ENCODE data around the gene GMPR2. TPM values are rescaled to one million over a fixed set of nuclear protein-coding genes. Genes with fewer than 3 reads are reported as not detected.
"Not testable (repeated sequence)": the region's sequence is repeated elsewhere in the genome, so short reads cannot be mapped to it uniquely, and the experiment has no call there.

GMPR2 gene
- total RNA-seq, 1 donor from 2014 or later = 40.8 TPM

- Mint-ChIP-seq H3K36me3 (ENCODE audit: low read depth) (peaks cover 59% of the 10 kb centered on the region), H3K4me3 (peak overlapping the region; percentile 17), H3K27me3 (ENCODE audit: insufficient read depth) (no peaks in the 10 kb centered on the region), H3K4me1 (ENCODE audit: low read depth) (peaks cover 72% of the 10 kb centered on the region), H3K9me3 (no peaks in the 10 kb centered on the region), H3K27ac (peak overlapping the region; percentile 22)
- intact Hi-C loops (cut with micrococcal nuclease) = loop anchor here (10.0 kb wide), 1 partner anchor 1143 kb away; the partner anchor contains the start of genes ACIN1 and C14orf119
- no peak for DNase-seq (ENCODE audit: low spot score)
These were observed 5.4 kb downstream of the GMPR2 start for GRCh38 chr14:24238123-24238522.

DNA sequence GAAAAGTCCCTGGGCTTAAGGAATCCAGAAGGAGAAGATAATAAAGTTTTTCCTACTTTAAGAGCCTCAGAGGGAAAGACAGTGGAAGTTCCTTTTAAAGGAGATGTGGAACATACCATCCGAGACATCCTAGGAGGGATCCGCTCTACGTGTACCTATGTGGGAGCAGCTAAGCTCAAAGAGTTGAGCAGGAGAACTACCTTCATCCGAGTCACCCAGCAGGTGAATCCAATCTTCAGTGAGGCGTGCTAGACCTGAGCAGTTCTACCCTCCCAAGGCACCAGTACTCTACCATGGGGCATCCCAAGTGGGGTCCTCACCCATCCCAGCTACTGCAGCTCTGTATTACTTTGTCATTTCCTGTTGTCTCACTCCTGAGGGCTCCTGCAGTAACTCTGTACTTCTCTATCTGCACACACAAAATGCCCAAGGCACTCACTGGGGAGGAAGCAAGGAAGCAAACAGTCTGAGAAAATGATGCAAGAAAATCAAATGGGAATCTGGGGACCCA lies 5.9 kb downstream of the GMPR2 start:
- Mint-ChIP-seq H3K27ac (peak overlapping the region; percentile 22), H3K36me3 (ENCODE audit: low read depth) (peaks cover 59% of the 10 kb centered on the region), H3K27me3 (ENCODE audit: insufficient read depth) (no peaks in the 10 kb centered on the region), H3K9me3 (no peaks in the 10 kb centered on the region), H3K4me3 (peak overlapping the region; percentile 64), H3K4me1 (ENCODE audit: low read depth) (peaks cover 72% of the 10 kb centered on the region)
- intact Hi-C loops (cut with micrococcal nuclease) = loop anchor here (10.0 kb wide), 1 partner anchor 1144 kb away; the partner anchor contains the start of genes ACIN1 and C14orf119
- DNase-seq (ENCODE audit: low spot score) = no peak

DNA sequence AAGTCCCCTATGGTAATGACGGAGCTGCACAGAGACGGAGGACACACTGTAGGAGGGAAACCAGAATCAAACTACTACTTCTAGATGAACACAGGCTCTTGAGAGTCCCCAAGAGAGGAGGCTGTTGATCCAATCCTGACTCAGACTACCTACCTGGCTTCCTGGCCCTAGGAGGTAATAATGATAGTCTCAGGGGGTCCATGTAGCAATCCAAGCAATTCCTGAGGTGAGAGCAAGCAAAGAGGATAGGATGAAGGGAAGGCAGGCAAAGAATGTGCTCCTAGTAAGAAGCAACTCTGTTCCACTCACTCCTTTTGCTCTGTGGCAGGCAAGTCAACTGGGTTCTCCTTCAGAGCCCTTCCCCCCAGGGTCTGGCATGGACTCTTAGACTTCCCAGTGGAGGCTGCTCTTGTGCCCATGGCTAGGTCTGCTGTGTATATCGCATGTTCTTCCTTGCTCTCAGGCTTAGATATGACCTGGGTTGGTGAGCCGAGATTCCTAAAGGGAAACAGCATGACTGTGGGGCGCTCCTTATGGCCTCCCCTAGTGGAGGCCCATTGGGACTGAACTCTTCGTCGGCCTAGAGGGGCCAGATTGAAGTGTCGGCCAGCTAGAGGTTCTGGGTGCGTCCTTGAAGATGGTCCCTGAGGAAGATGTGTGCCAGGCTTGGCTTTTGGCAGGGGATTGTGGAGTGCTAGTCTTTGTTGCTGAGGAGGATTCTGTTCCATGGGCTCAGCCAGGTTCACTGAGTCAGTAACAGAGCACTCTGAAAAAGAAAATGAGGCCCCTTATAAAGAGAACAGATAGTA lies 7.6 kb downstream of the GMPR2 start:
- peak overlapping the region; percentile 50 for H3K27ac Mint-ChIP-seq
- no peak for DNase-seq (ENCODE audit: low spot score)
- H3K4me3 Mint-ChIP-seq = peak overlapping the region; percentile 96
- intact Hi-C loops (cut with micrococcal nuclease) = no loop called here
- H3K9me3 Mint-ChIP-seq = no peaks in the 10 kb centered on the region
- H3K4me1 Mint-ChIP-seq (ENCODE audit: low read depth) = peaks cover 64% of the 10 kb centered on the region
- peaks cover 51% of the 10 kb centered on the region for H3K36me3 Mint-ChIP-seq (ENCODE audit: low read depth)
- no peaks in the 10 kb centered on the region for H3K27me3 Mint-ChIP-seq (ENCODE audit: insufficient read depth)

DNA sequence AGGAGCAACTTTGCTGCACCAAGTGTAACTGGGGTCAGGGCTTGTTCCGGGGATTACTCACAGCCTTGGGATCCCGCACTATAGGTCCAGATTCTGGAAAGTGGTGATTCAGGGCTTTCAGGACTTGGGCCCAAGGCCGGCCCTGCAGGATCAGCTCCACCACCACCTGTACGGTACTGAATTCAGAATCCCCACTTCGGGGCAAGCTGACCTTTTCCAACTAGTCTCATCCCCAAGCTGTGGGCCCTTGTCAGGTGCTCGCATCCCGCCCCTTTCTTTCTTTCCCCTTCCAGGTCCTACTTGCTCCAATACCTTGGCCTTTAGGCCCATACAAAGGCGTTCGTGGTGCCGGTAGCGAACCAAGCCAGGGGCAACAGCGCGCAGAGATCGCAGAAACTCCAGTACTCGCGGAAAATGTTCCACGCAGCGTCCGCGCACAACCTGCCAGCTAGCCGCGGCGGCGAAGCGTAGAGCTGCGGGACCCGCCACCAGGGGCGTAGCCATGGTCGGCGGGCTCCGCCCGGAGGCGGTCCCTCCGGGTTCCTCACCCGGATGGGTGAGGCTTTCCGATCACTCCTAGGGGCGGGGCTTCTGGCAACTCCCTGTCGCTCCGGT lies 9.2 kb downstream of the GMPR2 start:
- peak overlapping the region; percentile 96 for H3K4me3 Mint-ChIP-seq
- intact Hi-C loops (cut with micrococcal nuclease) = loop anchor here (1.0 to 2.0 kb wide), 12 partner anchors 10 to 227 kb away; partner anchors contain the start of genes DCAF11, GMPR2, IPO4 and IRF9
- H3K9me3 Mint-ChIP-seq = no peaks in the 10 kb centered on the region
- H3K27me3 Mint-ChIP-seq (ENCODE audit: insufficient read depth) = no peaks in the 10 kb centered on the region
- peak; percentile 93 for DNase-seq (ENCODE audit: low spot score)
- H3K36me3 Mint-ChIP-seq (ENCODE audit: low read depth) = peaks cover 39% of the 10 kb centered on the region
- peaks cover 58% of the 10 kb centered on the region for H3K4me1 Mint-ChIP-seq (ENCODE audit: low read depth)
- H3K27ac Mint-ChIP-seq = peak overlapping the region; percentile 99

DNA sequence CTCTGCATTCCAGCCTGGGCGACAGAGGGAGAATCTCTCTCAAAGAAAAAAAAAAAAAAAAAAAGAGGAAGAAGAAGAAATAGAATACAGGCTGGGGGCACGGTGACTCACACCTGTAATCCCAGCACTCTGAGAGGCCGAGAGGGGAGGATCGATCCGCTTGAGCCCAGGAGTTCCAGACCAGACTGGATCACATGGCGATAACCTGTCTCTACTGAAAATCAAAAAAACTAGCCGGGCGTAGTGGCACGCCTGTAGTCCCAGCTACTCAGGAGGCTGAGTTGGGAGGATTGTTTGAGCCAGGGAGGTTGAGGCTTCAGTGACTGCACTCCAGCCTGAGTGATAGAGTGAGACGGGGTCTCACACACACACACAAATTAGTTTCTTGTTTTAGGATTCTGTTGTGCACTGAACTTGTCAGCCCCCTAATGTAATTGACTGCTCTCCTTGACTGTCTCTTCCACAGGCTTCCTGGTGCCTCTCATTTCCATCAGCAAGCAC lies 10.7 kb downstream of the GMPR2 start:
- intact Hi-C loops (cut with micrococcal nuclease) = loop anchor here (1.0 to 2.0 kb wide), 5 partner anchors 45 to 229 kb away; partner anchors contain the start of gene IPO4
- Mint-ChIP-seq H3K27me3 (ENCODE audit: insufficient read depth) (no peaks in the 10 kb centered on the region), H3K9me3 (no peaks in the 10 kb centered on the region), H3K4me1 (ENCODE audit: low read depth) (peaks cover 63% of the 10 kb centered on the region), H3K36me3 (ENCODE audit: low read depth) (peaks cover 34% of the 10 kb centered on the region), H3K27ac (peak overlapping the region; percentile 99), H3K4me3 (peak overlapping the region; percentile 96)
- DNase-seq (ENCODE audit: low spot score) = no peak

DNA sequence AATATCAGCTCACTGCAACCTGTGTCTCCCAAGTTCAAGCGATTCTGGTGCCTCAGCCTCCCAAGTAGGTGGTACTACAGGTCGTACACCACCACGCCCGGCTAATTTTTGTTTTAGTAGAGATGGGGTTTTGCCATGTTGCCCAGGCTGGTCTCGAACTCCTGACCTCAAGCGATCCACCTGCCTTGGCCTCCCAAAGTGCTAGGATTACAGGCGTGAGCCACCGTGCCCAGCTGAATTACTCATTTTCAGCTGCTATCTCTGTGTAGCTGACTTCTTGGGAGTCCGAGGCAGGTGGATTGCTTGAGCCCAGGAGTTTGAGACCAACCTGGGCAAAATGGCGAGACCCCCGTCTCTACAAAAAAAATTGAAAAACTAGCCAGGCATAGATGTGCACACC lies 12.6 kb downstream of the GMPR2 start:
- Mint-ChIP-seq H3K36me3 (ENCODE audit: low read depth) (peaks cover 25% of the 10 kb centered on the region), H3K4me1 (ENCODE audit: low read depth) (peaks cover 57% of the 10 kb centered on the region), H3K4me3 (peak overlapping the region; percentile 29)
- H3K9me3 Mint-ChIP-seq; H3K27me3 Mint-ChIP-seq (ENCODE audit: insufficient read depth); H3K27ac Mint-ChIP-seq; intact Hi-C loops (cut with micrococcal nuclease); DNase-seq (ENCODE audit: low spot score): not testable (repeated sequence)

DNA sequence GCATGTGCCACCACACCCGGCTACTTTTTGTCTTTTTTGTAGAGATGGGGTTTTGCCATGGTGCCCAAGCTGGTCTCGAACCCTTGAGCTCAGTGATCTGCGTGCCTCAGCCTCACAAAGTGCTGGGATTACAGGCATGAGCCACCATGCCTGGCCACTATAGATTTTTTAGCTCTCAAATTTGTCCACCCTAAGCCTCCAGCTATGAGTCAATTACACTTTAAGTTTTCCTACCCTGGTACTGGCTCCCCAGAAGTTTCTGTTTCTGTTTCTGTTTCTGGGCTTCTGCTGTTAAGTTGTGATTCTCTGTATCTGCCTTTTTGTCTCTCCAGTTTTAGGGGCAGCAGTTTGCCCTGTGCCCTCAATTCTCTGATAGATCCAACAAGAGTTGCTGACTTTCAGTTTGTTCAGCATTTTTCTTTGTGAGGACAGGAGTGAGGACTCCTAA lies 14.1 kb downstream of the GMPR2 start:
- Mint-ChIP-seq H3K4me1 (ENCODE audit: low read depth) (peaks cover 63% of the 10 kb centered on the region), H3K27ac (peak overlapping the region; percentile 93), H3K4me3 (peak overlapping the region; percentile 74), H3K9me3 (no peaks in the 10 kb centered on the region), H3K36me3 (ENCODE audit: low read depth) (peaks cover 18% of the 10 kb centered on the region), H3K27me3 (ENCODE audit: insufficient read depth) (no peaks in the 10 kb centered on the region)
- DNase-seq (ENCODE audit: low spot score) = peak; percentile 35
- intact Hi-C loops (cut with micrococcal nuclease) = no loop called here

- H3K9me3 Mint-ChIP-seq = no peaks in the 10 kb centered on the region
- peak overlapping the region; percentile 67 for H3K27ac Mint-ChIP-seq
- DNase-seq (ENCODE audit: low spot score) = no peak
- intact Hi-C loops (cut with micrococcal nuclease) = no loop called here
- H3K4me1 Mint-ChIP-seq (ENCODE audit: low read depth) = peaks cover 63% of the 10 kb centered on the region
- H3K36me3 Mint-ChIP-seq (ENCODE audit: low read depth) = peaks cover 18% of the 10 kb centered on the region
- H3K27me3 Mint-ChIP-seq (ENCODE audit: insufficient read depth) = no peaks in the 10 kb centered on the region
- H3K4me3 Mint-ChIP-seq = peak overlapping the region; percentile 28
These were observed 14.7 kb downstream of the GMPR2 start for GRCh38 chr14:24247422-24247821.

DNA sequence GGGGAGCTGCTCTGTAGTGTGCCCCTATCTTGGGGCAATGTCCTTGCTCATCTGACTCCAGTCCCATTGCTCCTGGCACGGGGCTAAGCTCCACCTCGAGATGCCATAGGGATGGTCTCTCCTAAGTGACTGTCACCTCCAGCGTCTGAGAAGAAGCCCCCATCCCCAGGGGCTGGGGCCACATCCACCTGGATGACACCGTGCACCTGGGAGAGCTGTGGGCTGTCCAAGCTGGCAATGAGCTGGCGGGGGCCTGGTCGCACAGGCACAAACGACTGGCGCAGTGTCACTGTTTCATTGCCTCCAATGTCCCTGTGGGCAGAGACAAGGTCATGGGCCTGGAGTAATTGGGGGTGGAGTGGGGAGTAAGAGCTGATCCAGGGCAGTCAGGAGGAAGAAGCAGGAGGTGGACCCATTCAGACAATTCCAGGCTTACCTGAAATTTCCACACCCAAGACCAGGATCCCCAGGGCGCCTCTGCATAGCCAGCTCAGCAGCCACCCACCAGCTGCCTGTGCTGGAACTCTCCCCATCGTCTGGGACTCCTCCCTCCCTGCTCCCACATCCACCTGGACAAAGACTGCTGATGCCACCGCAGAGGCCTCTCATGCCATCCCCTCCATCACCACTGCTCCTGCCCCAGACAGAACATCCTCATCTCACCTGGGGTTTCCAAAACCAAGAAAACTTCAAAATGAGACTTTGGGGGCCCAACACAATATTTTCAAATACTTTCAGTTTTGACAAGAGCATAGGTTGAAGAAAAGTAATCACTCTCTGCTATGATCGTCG lies 16.7 kb downstream of the GMPR2 start:
- Mint-ChIP-seq H3K4me3 (peak overlapping the region; percentile 41), H3K9me3 (no peaks in the 10 kb centered on the region), H3K27ac (peak overlapping the region; percentile 61), H3K36me3 (ENCODE audit: low read depth) (peaks cover 18% of the 10 kb centered on the region), H3K4me1 (ENCODE audit: low read depth) (peaks cover 51% of the 10 kb centered on the region), H3K27me3 (ENCODE audit: insufficient read depth) (no peaks in the 10 kb centered on the region)
- intact Hi-C loops (cut with micrococcal nuclease) = no loop called here
- DNase-seq (ENCODE audit: low spot score) = no peak

DNA sequence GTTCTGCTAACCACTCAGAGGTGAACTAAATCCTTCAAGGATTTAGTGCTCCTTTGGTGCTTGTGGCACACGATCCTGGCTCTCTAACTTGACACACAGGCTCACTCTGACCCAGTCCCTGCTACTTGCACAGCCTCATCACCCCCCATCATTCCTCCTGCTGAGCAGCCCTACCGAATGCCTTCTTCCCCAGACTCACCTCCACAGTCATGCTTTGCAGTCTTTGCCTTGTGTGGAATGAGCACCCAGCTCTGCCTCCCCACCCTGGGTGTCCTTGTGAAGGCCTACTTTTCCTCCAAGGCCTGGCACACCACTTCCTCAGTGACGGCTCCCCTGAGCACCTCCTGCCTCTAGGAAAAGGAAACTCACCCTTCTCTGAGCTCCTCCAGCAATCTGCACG lies 17.6 kb downstream of the GMPR2 start:
- peak overlapping the region; percentile 40 for H3K4me3 Mint-ChIP-seq
- no peak for DNase-seq (ENCODE audit: low spot score)

DNA sequence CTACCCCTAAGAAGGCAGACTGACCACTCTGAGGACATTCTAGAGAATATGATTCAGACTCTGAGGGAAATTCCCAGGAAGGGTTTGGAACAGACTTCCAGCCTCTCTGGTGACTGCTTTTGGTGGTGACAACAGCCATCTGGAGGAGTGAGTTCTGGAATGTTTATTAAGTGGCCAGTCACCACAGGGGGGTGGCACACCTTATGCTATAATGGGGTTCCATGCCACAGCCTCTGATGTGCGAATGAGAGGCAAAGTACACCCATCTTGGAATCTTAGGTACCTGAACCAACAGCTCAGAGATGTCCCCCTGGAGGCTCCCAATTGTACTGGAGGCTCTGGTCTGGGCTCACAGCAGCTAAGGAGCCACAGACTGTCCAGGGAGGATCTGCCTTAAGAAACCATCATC lies 19.2 kb downstream of the GMPR2 start:
- Mint-ChIP-seq H3K27me3 (ENCODE audit: insufficient read depth) (no peaks in the 10 kb centered on the region), H3K4me1 (ENCODE audit: low read depth) (peaks cover 43% of the 10 kb centered on the region), H3K9me3 (no peaks in the 10 kb centered on the region), H3K4me3 (no peak overlapping the region), H3K27ac (no peak overlapping the region), H3K36me3 (ENCODE audit: low read depth) (peaks cover 19% of the 10 kb centered on the region)
- intact Hi-C loops (cut with micrococcal nuclease) = no loop called here
- no peak for DNase-seq (ENCODE audit: low spot score)

More for the DNA sequence above, 17.6 kb downstream of the GMPR2 start:
- peaks cover 46% of the 10 kb centered on the region for H3K4me1 Mint-ChIP-seq (ENCODE audit: low read depth)
- peak overlapping the region; percentile 61 for H3K27ac Mint-ChIP-seq
- H3K36me3 Mint-ChIP-seq (ENCODE audit: low read depth) = peaks cover 21% of the 10 kb centered on the region
- no peaks in the 10 kb centered on the region for H3K9me3 Mint-ChIP-seq
- no peaks in the 10 kb centered on the region for H3K27me3 Mint-ChIP-seq (ENCODE audit: insufficient read depth)
- intact Hi-C loops (cut with micrococcal nuclease) = no loop called here

All from activated T-helper 1 cell treated with anti-CD3 and anti-CD28 coated beads, Interleukin-12 subunit alpha, Interleukin-12 subunit beta, Interleukin-2, Interleukin-4 antibody, amounts not matched to agents 30 ng/mL and 10 ng/mL and 1 ng/mL, durations not matched to agents 14 hours and 24 hours and 36 hours (primary cell).